K562 (cell line): ENCODE measurements around the gene THOC3. TPM values are rescaled to one million over a fixed set of nuclear protein-coding genes. Genes with fewer than 3 reads are reported as not detected.
A peak's percentile ranks its signal among the peaks of the same experiment; 100 is the strongest.
"Not testable (repeated sequence)": the region's sequence is repeated elsewhere in the genome, so short reads cannot be mapped to it uniquely, and the experiment has no call there.

Experiments
- ATAC-seq: fragments of 200-7000 bp; cut with Tn5 transposase; 3 replicates; pipeline ENCODE4 v1.9.1; 2020; ENCODE audit warnings: moderate library complexity
- Bru-seq: library from RNA; stranded (reverse); fragments of 400-500 nt; gene quantifications from one replicate; lab custom pipeline; 2021; lab: Mats Ljungman, UMichigan
- BruChase-seq, 2 experiments: library from RNA; stranded (reverse); fragments of 400-500 nt; gene quantifications; one replicate each; lab custom pipeline; 2021; lab: Mats Ljungman, UMichigan
- BruUV-seq: library from RNA; stranded (reverse); fragments of 400-500 nt; replicated peaks from 2 replicates; lab custom pipeline; 2021; lab: Mats Ljungman, UMichigan
- CTCF ChIA-PET: fragments of 300-600 bp; formaldehyde crosslinking; extraction: SDS; loops from one replicate; lab custom pipeline; 2021; ENCODE audit warnings: low intra/inter-chr PET ratio; lab: Yijun Ruan, JAX
- POLR2A ChIA-PET: fragments of 300-600, 350-650 bp; sonication (Branson Sonifier 250); formaldehyde crosslinking; extraction: SDS; loops from one replicate; lab custom pipeline; 2021; ENCODE audit warnings: antibody characterized with exemption, inconsistent platforms; lab: Yijun Ruan, JAX
- DNase-seq, 4 experiments: peaks; one replicate each; pipeline versions ENCODE4 v3.0.0 to v3.0.0-alpha.2; 2011 to 2018; ENCODE audit warnings: low spot score in 3 of 4, mixed read lengths in 3 of 4; ENCODE audit errors: extremely low read depth in 1 of 4
- FAIRE-seq: peaks from 2 replicates; lab custom pipeline; 2011; peaks lifted over from hg19 to GRCh38; lab: Jason Lieb, UNC
- H2AFZ ChIP-seq: 2 replicates; pipeline ENCODE4 v1.6.0; 2011; ENCODE audit warnings: low read depth, low read length, control low read depth, inconsistent platforms
- H3K27ac ChIP-seq: fragments of 200-600 bp; 3 replicates; pipeline ENCODE4 v1.8.0; 2011; ENCODE audit warnings: low read depth, mild to moderate bottlenecking, control low read depth, inconsistent platforms, low read length, moderate library complexity, mixed read lengths; ENCODE audit errors: extremely low read depth
- H3K27me3 ChIP-seq, 2 experiments: fragments of 300-600 bp in 1 of 2; 2 replicates in 1 of 2; 3 replicates in 1 of 2; pipeline versions ENCODE4 v1.6.0 to v1.8.0; 2011; ENCODE audit warnings: inconsistent platforms in 2 of 2, low read length in 2 of 2, mild to moderate bottlenecking in 1 of 2, mixed read lengths in 1 of 2, moderate library complexity in 1 of 2; ENCODE audit not compliant: control insufficient read depth in 2 of 2, insufficient read depth in 2 of 2
- H3K36me3 ChIP-seq: fragments of 300-600 bp; 3 replicates; pipeline ENCODE4 v1.8.0; 2011; ENCODE audit warnings: mild to moderate bottlenecking, low read length, inconsistent platforms; ENCODE audit not compliant: control insufficient read depth, insufficient read depth
- H3K4me1 ChIP-seq, 2 experiments: fragments of 200-600 bp in 1 of 2; replicated peaks in 1 of 2; 2 replicates in 1 of 2; 3 replicates in 1 of 2; pipeline versions ENCODE4 v1.5.1 to v1.8.0; 2011; ENCODE audit warnings: inconsistent platforms in 2 of 2, low read length in 2 of 2, mild to moderate bottlenecking in 1 of 2, mixed read lengths in 1 of 2, moderate library complexity in 1 of 2; ENCODE audit not compliant: control insufficient read depth in 2 of 2, insufficient read depth in 2 of 2
- H3K4me2 ChIP-seq: 2 replicates; pipeline ENCODE4 v1.6.1; 2011; ENCODE audit warnings: low read length, control low read depth, inconsistent platforms, mixed read lengths; ENCODE audit not compliant: insufficient read depth
- H3K4me3 ChIP-seq: fragments of 200-600 bp; sonication (generic), shearing (Covaris generic); 2 replicates; pipeline ENCODE4 v1.5.1; 2016; ENCODE audit warnings: control low read depth, inconsistent platforms
- H3K79me2 ChIP-seq: fragments of 200-600 bp; 3 replicates; pipeline ENCODE4 v1.8.0; 2011; ENCODE audit warnings: low read length, inconsistent platforms; ENCODE audit not compliant: control insufficient read depth, insufficient read depth
- H3K9ac ChIP-seq, 2 experiments: 2 replicates each; pipeline versions ENCODE4 v1.6.0 to v1.6.1; 2011; ENCODE audit warnings: low read depth in 2 of 2, low read length in 2 of 2, control low read depth in 1 of 2, inconsistent platforms in 1 of 2, mild to moderate bottlenecking in 1 of 2, mixed read lengths in 1 of 2; ENCODE audit not compliant: insufficient read depth in 1 of 2
- H3K9me1 ChIP-seq: one replicate; pipeline ENCODE4 v1.6.0; 2011; ENCODE audit warnings: inconsistent platforms, mild to moderate bottlenecking, low read length, moderate library complexity; ENCODE audit not compliant: control insufficient read depth, insufficient read depth
- H3K9me3 ChIP-seq: replicated peaks from 2 replicates; pipeline ENCODE4 v1.5.1; 2011; ENCODE audit warnings: low read depth, low read length, inconsistent platforms; ENCODE audit not compliant: control insufficient read depth, insufficient read depth
- H4K20me1 ChIP-seq: replicated peaks from 2 replicates; pipeline ENCODE4 v1.6.1; 2011; ENCODE audit warnings: low read length, inconsistent platforms, mixed read lengths; ENCODE audit not compliant: control insufficient read depth, insufficient read depth
- ARID4B ChIP-seq: sonication (generic); formaldehyde crosslinking; IDR thresholded peaks from 2 replicates; pipeline ENCODE4 v1.8.0; 2022; ENCODE audit warnings: mild to moderate bottlenecking, missing genetic modification reagents
- CREM ChIP-seq: IDR thresholded peaks from 2 replicates; pipeline ENCODE4 v1.6.1; 2014; ENCODE audit warnings: antibody characterized with exemption, low read depth
- CTBP1 ChIP-seq: fragments of 450-650 bp; IDR thresholded peaks from 2 replicates; pipeline ENCODE4 v1.6.1; 2016; ENCODE audit warnings: borderline replicate concordance
- HCFC1 ChIP-seq: IDR thresholded peaks from 2 replicates; pipeline ENCODE4 v1.6.1; 2012; ENCODE audit warnings: low read depth, low read length, improper control_type of control experiment
- KDM5B ChIP-seq: fragments of 200-600 bp; sonication (generic); IDR thresholded peaks from 2 replicates; pipeline ENCODE4 v1.6.1; 2012; ENCODE audit warnings: low read depth, mild to moderate bottlenecking, moderate library complexity, low read length, control low read depth, inconsistent platforms; ENCODE audit not compliant: insufficient replicate concordance
- MAX ChIP-seq: sonication (generic); formaldehyde crosslinking; IDR thresholded peaks from 2 replicates; pipeline ENCODE4 v1.9.0; 2022; ENCODE audit warnings: mild to moderate bottlenecking, missing genetic modification reagents
- NRF1 ChIP-seq, 2 experiments: fragments of 450-650 bp; IDR thresholded peaks in 1 of 2; conservative IDR thresholded peaks in 1 of 2; 2 replicates each; pipeline ENCODE4 v1.6.1; 2014; ENCODE audit warnings: mild to moderate bottlenecking in 2 of 2
- RBFOX2 ChIP-seq: fragments of 200-400 bp; formaldehyde crosslinking; IDR thresholded peaks from 2 replicates; pipeline ENCODE4 v1.6.1; 2017; ENCODE audit warnings: low read depth, mild to moderate bottlenecking, low read length, moderate library complexity
- SIN3A ChIP-seq, 2 experiments: fragments of 150-350 bp in 1 of 2; IDR thresholded peaks; 2 replicates each; pipeline ENCODE4 v1.6.1; 2011 to 2016; ENCODE audit warnings: borderline replicate concordance in 2 of 2, low read depth in 2 of 2, low read length in 2 of 2, mild to moderate bottlenecking in 2 of 2, moderate library complexity in 2 of 2; ENCODE audit not compliant: control insufficient read depth in 1 of 2
- WGBS: fragments of 100-300 bp; shearing (Covaris generic); methylation state at CpG from one replicate; pipeline ENCODE4 v1.1.6; 2016; ENCODE audit warnings: low coverage, mixed read lengths; ENCODE audit not compliant: insufficient coverage; ENCODE audit errors: missing lambda C conversion rate; 5-methylcytosine and 5-hydroxymethylcytosine counted together
- in situ Hi-C: fragments of 300-500 bp; cut with MboI; formaldehyde crosslinking; loops from 4 replicates; pipeline ENCODE4 v1.15.0; 2018; ENCODE audit warnings: inconsistent platforms, mixed read lengths
- intact Hi-C: fragments of 100-400 bp; cut with micrococcal nuclease; formaldehyde crosslinking; loops from 2 replicates; pipeline ENCODE4 v1.14.2; 2022
- long read RNA-seq, 3 experiments: library from polyadenylated mRNA in 2 of 3; library from RNA in 1 of 3; unstranded in 2 of 3; stranded (forward) in 1 of 3; transcript quantifications; one replicate each; pipeline ENCODE4 v2.0.0, GENCODE V29; 2019 to 2022
- polyA minus RNA-seq, 3 experiments: library from RNA; depleted of rRNA, polyadenylated mRNA; stranded (reverse); fragments of >200 nt; gene quantifications; 2 replicates each; pipeline ENCODE4 v1.2.3, GENCODE V29; 2011
- polyA plus RNA-seq, 8 experiments: library from polyadenylated mRNA; depleted of rRNA in 4 of 8; stranded (reverse) in 5 of 8; unstranded in 3 of 8; fragments of >200 nt; fragmentation: Nextera tagmentation in 2 of 8; fragmentation: Illumina TruSeq in 1 of 8; extraction: Ambion mirVana in 2 of 8; extraction: Trizol in 1 of 8; gene quantifications; 2 replicates each; pipeline versions ENCODE4 v1.2.1 to v1.2.3, GENCODE V29; 2011 to 2014; ENCODE audit warnings: inconsistent platforms in 1 of 8, missing spikeins in 1 of 8
- total RNA-seq, 7 experiments: library from RNA; depleted of rRNA in 6 of 7; stranded (reverse); fragments of >200 nt in 6 of 7; fragmentation: Illumina TruSeq in 2 of 7; extraction: Trizol in 2 of 7; gene quantifications; 2 replicates each; pipeline versions ENCODE4 v1.2.1 to v1.2.3, GENCODE V29; 2011 to 2021; ENCODE audit warnings: low replicate concordance in 1 of 7

The THOC3 gene
- 47.6 and 67.6 TPM in 2 replicates for total RNA-seq (2011; cell fraction: chromatin; rRNA removed; ENCODE audit: low replicate concordance)
- total RNA-seq (2011; cell fraction: nucleolus; rRNA removed) = 35.0 and 36.5 TPM in 2 replicates
- total RNA-seq (2011; cell fraction: nucleoplasm; rRNA removed) = 35.0 and 43.1 TPM in 2 replicates
- total RNA-seq (2014; rRNA removed) = 127 and 133 TPM in 2 replicates
- total RNA-seq (2014; rRNA removed; fragmentation: Illumina TruSeq; extraction: Trizol) = 91.4 and 104 TPM in 2 replicates
- total RNA-seq (2015; rRNA removed; fragmentation: Illumina TruSeq; extraction: Trizol) = 93.3 and 98.4 TPM in 2 replicates
- total RNA-seq (2021) = 111 and 115 TPM in 2 replicates
- 340 and 360 TPM in 2 replicates for polyA plus RNA-seq (2011; rRNA removed)
- polyA plus RNA-seq (2011; cell fraction: cytosol; rRNA removed) = 154 and 190 TPM in 2 replicates
- 56.4 and 89.7 TPM in 2 replicates for polyA plus RNA-seq (2011; cell fraction: nucleus; rRNA removed)
- 59.3 and 74.2 TPM in 2 replicates for polyA plus RNA-seq (2012)
- polyA plus RNA-seq (2014; fragmentation: Illumina TruSeq; extraction: Trizol) = 112 and 118 TPM in 2 replicates
- polyA plus RNA-seq (2014; fragmentation: Nextera tagmentation; extraction: Ambion mirVana) = 10 to 100 TPM; 29.8 to 46.6 TPM
- polyA plus RNA-seq (2014; rRNA removed) = 147 and 152 TPM in 2 replicates
- 206 and 261 TPM in 2 replicates for polyA minus RNA-seq (2011; rRNA and poly(A)+ RNA removed)
- 45.1 and 70.5 TPM in 2 replicates for polyA minus RNA-seq (2011; cell fraction: cytosol; rRNA and poly(A)+ RNA removed)
- 25.0 and 38.1 TPM in 2 replicates for polyA minus RNA-seq (2011; cell fraction: nucleus; rRNA and poly(A)+ RNA removed)
- Bru-seq, nascent RNA = percentile 51 among the genes with signal in this experiment
- BruChase-seq, experiment 1, labeled RNA remaining after a 2-hour chase = percentile 53 among the genes with signal in this experiment
- percentile 55 among the genes with signal in this experiment for BruChase-seq, experiment 2, labeled RNA remaining after a 6-hour chase
- long read RNA-seq, experiment 1, transcript THOC3-201 (6 exons, 1,589 nt) = major isoform, 433 of 491 reads
- long read RNA-seq, experiment 1, partial matches to known transcripts = 1 of 491 reads
- long read RNA-seq, experiment 1, other reads (novel, unspliced or antisense) = 56 of 491 reads
- long read RNA-seq, experiment 2, transcript THOC3-201 (6 exons, 1,589 nt) = major isoform, 82 of 107 reads
- long read RNA-seq, experiment 2, partial matches to known transcripts = 7 of 107 reads
- long read RNA-seq, experiment 2, other reads (novel, unspliced or antisense) = 17 of 107 reads
- long read RNA-seq, experiment 3, transcript THOC3-201 (6 exons, 1,589 nt) = major isoform, 242 of 256 reads
- long read RNA-seq, experiment 3, partial matches to known transcripts = 0 of 256 reads
- long read RNA-seq, experiment 3, other reads (novel, unspliced or antisense) = 12 of 256 reads

GRCh38 chr5:175967471-175968372 lies at the start of gene THOC3:
Gene THOC3 (minus strand): TSS chr5:175968315. CDS start chr5:175968208, 107 bp downstream.
- peak within 1 kb of the TSS; percentile 57 for H3K4me3 ChIP-seq
- peak within 1 kb of the TSS; percentile 72 for H3K4me2 ChIP-seq
- WGBS = under 1% methylated on average over 31 of the region's 67 CpGs
- H3K27ac ChIP-seq, H3K79me2 ChIP-seq, H4K20me1 ChIP-seq, H3K9me1 ChIP-seq, H3K36me3 ChIP-seq, intact Hi-C loops, H3K27me3 ChIP-seq, H3K4me1 ChIP-seq, in situ Hi-C loops, BruUV-seq, POLR2A ChIA-PET, CTCF ChIA-PET, H3K9me3 ChIP-seq: not testable (repeated sequence)
- DNase-seq (peak in 1 of 4 experiments; percentile 89), ATAC-seq (peak; percentile 99), FAIRE-seq (peak; percentile 86)
- peak within 1 kb of the TSS; percentile 87 for H2AFZ ChIP-seq
- H3K9ac ChIP-seq = peak within 1 kb of the TSS; percentile 59 to 92
- peak; percentile 16; the same call in 1 of the 2 replicates for TF ChIP-seq CREM
- 0 out of 2 replicates have a peak, but pooled peaks have one; percentile 31 for TF ChIP-seq MAX (CRISPR knock-in tag)
- TF ChIP-seq RBFOX2 = peak; percentile 63
- peak; percentile 94 to 95 for TF ChIP-seq NRF1 (conservative IDR thresholded peaks at IDR 0.05 in 1 of 2, IDR thresholded peaks at IDR 0.05 in 1 of 2)
- 0 out of 4 replicates have a peak, but pooled peaks of 1 of the 2 experiments have one; percentile 19 for TF ChIP-seq SIN3A (IDR thresholded peaks at IDR 0.05; ENCODE audit: borderline replicate concordance in 2 of 2, control insufficient read depth in 1 of 2, low read depth in 2 of 2, low read length in 2 of 2)
- peak; percentile 44; the same call in 1 of the 2 replicates for TF ChIP-seq CTBP1
- TF ChIP-seq HCFC1 = 0 out of 2 replicates have a peak, but pooled peaks have one; percentile 55
- peak; percentile 53; the same call in 1 of the 2 replicates for TF ChIP-seq ARID4B (CRISPR knock-in tag)
- TF ChIP-seq KDM5B = peak; percentile 44
